GM23338 (cell line): ENCODE measurements around the gene MBOAT1. TPM values are rescaled to one million over a fixed set of nuclear protein-coding genes. Genes with fewer than 3 reads are reported as not detected.

Source experiments
- ATAC-seq: fragments of 200-7000 bp; cut with Tn5 transposase; 3 replicates; pipeline ENCODE4 v1.9.1; 2020
- DNase-seq: peaks from one replicate; pipeline ENCODE4 v3.0.0-alpha.2; 2015; ENCODE audit warnings: low spot score
- H2AFZ ChIP-seq: fragments of 200-600 bp; sonication (generic); 2 replicates; pipeline ENCODE4 v1.8.0; 2016; ENCODE audit warnings: antibody characterized with exemption, mild to moderate bottlenecking, moderate library complexity
- H3F3A ChIP-seq: fragments of 200-600 bp; sonication (generic); replicated peaks from 2 replicates; pipeline ENCODE4 v1.8.0; 2017; ENCODE audit warnings: antibody characterized with exemption, mixed run types, low read depth
- H3K27ac ChIP-seq: fragments of 200-600 bp; sonication (generic); 2 replicates; pipeline ENCODE4 v1.6.1; 2016; ENCODE audit warnings: low read depth
- H3K27me3 ChIP-seq: fragments of 200-600 bp; sonication (generic); 2 replicates; pipeline ENCODE4 v1.8.0; 2016; ENCODE audit warnings: mild to moderate bottlenecking, mixed run types, moderate library complexity; ENCODE audit not compliant: insufficient read depth
- H3K36me3 ChIP-seq: fragments of 200-600 bp; sonication (generic); 2 replicates; pipeline ENCODE4 v1.8.0; 2016; ENCODE audit warnings: mild to moderate bottlenecking; ENCODE audit not compliant: insufficient read depth
- H3K4me1 ChIP-seq: fragments of 200-600 bp; sonication (generic); 2 replicates; pipeline ENCODE4 v1.8.0; 2016; ENCODE audit warnings: mild to moderate bottlenecking, moderate library complexity; ENCODE audit not compliant: insufficient read depth
- H3K4me2 ChIP-seq: fragments of 200-600 bp; sonication (generic); 2 replicates; pipeline ENCODE4 v1.7.1; 2017; ENCODE audit warnings: mixed run types
- H3K4me3 ChIP-seq: fragments of 200-600 bp; sonication (generic); 2 replicates; pipeline ENCODE4 v1.6.1; 2016; ENCODE audit warnings: mixed run types
- H3K79me2 ChIP-seq: fragments of 200-600 bp; sonication (generic); replicated peaks from 2 replicates; pipeline ENCODE4 v1.8.0; 2017; ENCODE audit warnings: mild to moderate bottlenecking; ENCODE audit not compliant: insufficient read depth
- H3K9me2 ChIP-seq: fragments of 200-600 bp; sonication (generic); 2 replicates; pipeline ENCODE4 v1.8.0; 2017; ENCODE audit not compliant: insufficient read depth
- H4K20me1 ChIP-seq: fragments of 200-600 bp; sonication (generic); replicated peaks from 2 replicates; pipeline ENCODE4 v1.8.0; 2017; ENCODE audit warnings: mild to moderate bottlenecking; ENCODE audit not compliant: insufficient read depth
- H3K27ac Mint-ChIP-seq: 2 replicates; pipeline ENCODE4 v1.8.0; 2020; ENCODE audit warnings: inconsistent platforms, mild to moderate bottlenecking, moderate library complexity, mixed read lengths
- H3K27me3 Mint-ChIP-seq: 3 replicates; pipeline ENCODE4 v1.8.0; 2022; ENCODE audit warnings: low read depth, mild to moderate bottlenecking, moderate library complexity, mixed read lengths, inconsistent platforms; ENCODE audit not compliant: insufficient read depth, poor library complexity
- H3K36me3 Mint-ChIP-seq: 3 replicates; pipeline ENCODE4 v1.8.0; 2021; ENCODE audit warnings: low read depth, mild to moderate bottlenecking, inconsistent platforms, moderate library complexity, mixed read lengths
- H3K4me1 Mint-ChIP-seq: 3 replicates; pipeline ENCODE4 v1.8.0; 2020; ENCODE audit warnings: mild to moderate bottlenecking, inconsistent platforms, mixed read lengths
- H3K4me3 Mint-ChIP-seq: 3 replicates; pipeline ENCODE4 v1.8.0; 2021; ENCODE audit warnings: moderate library complexity, mild to moderate bottlenecking, inconsistent platforms, mixed read lengths
- H3K9me3 Mint-ChIP-seq: 3 replicates; pipeline ENCODE4 v1.8.0; 2020; ENCODE audit warnings: moderate library complexity, mild to moderate bottlenecking, inconsistent platforms, mixed read lengths
- CREB1 ChIP-seq: fragments of 250-450 bp; sonication (Bioruptor Pico); IDR thresholded peaks from 2 replicates; pipeline ENCODE4 v1.5.0; 2020; ENCODE audit warnings: low read depth, mild to moderate bottlenecking, moderate library complexity
- EZH2 ChIP-seq: fragments of 200-600 bp; sonication (generic); IDR thresholded peaks from one replicate; pipeline ENCODE4 v1.8.0; 2017; ENCODE audit warnings: antibody characterized with exemption, mild to moderate bottlenecking, low read depth; ENCODE audit not compliant: unreplicated experiment
- JUNB ChIP-seq: IDR thresholded peaks from one replicate; pipeline ENCODE4 v1.6.1; 2016; ENCODE audit warnings: antibody characterized with exemption; ENCODE audit not compliant: unreplicated experiment
- NANOG ChIP-seq: IDR thresholded peaks from 2 replicates; pipeline ENCODE4 v1.6.1; 2016; ENCODE audit warnings: antibody characterized with exemption, borderline replicate concordance
- POLR2AphosphoS5 ChIP-seq: IDR thresholded peaks from 2 replicates; pipeline ENCODE4 v1.6.1; 2016; ENCODE audit warnings: antibody characterized with exemption, low read depth
- REST ChIP-seq: IDR thresholded peaks from one replicate; pipeline ENCODE4 v1.6.1; 2018; ENCODE audit warnings: antibody characterized with exemption; ENCODE audit not compliant: unreplicated experiment
- STAT1 ChIP-seq: IDR thresholded peaks from one replicate; pipeline ENCODE4 v1.6.1; 2016; ENCODE audit warnings: antibody characterized with exemption; ENCODE audit not compliant: unreplicated experiment
- ZNF462 ChIP-seq: fragments of 250-450 bp; sonication (Bioruptor Pico); IDR thresholded peaks from 2 replicates; pipeline ENCODE4 v1.5.0; 2020; ENCODE audit warnings: mild to moderate bottlenecking, moderate library complexity
- polyA plus RNA-seq: library from polyadenylated mRNA; unstranded; fragments of >200 nt; fragmentation: Nextera tagmentation; extraction: Ambion mirVana; gene quantifications from 2 replicates; pipeline ENCODE4 v1.2.1, GENCODE V29; 2016
- total RNA-seq: library from RNA; depleted of rRNA; stranded (reverse); fragments of >200 nt; shearing (Covaris generic); gene quantifications from 2 replicates; pipeline ENCODE4 v1.2.3, GENCODE V29; 2014
- TF ChIP-seq, protein P1 (sequence below), 2 experiments: fragments of 200-600 bp in 1 of 2; sonication (generic) in 1 of 2; conservative IDR thresholded peaks; 2 replicates each; pipeline versions ENCODE4 v1.5.1 to v1.6.1; 2016 to 2017; ENCODE audit warnings: antibody characterized with exemption in 2 of 2, low read depth in 2 of 2, mild to moderate bottlenecking in 2 of 2, moderate library complexity in 1 of 2
- TF ChIP-seq, protein P2 (sequence below): IDR thresholded peaks from 2 replicates; pipeline ENCODE4 v1.6.1; 2016; ENCODE audit warnings: antibody characterized with exemption

MBOAT1 gene
- total and polyA plus RNA-seq, 2 experiments from 2014 or later, result 3.8 to 18.6 TPM

DNA sequence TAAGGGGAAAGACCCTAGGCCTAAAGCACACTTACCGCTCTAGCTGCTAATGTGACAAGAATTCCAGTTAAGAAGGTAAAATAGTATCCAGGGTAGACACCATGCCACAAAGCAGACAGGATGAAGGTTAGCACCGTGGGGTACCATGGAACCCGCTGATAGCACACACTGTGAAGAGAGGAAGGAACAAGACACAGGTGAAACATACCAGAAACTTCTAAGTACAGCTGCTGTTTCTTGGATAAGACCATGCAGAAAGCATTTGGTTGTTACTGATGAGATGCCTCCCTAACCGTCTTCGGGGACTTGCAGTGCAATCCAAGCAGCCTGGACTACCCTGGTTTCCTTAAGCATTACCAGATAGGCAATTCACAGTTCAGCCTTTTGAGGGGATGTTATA is 99.4 kb downstream of the MBOAT1 start:
- DNase-seq, result no peak
- no peaks in the 10 kb centered on the region for H3K79me2 ChIP-seq
- H3K27me3 ChIP-seq, result no peaks in the 10 kb centered on the region
- no peaks in the 10 kb centered on the region for H3K9me3 Mint-ChIP-seq
- no peak for TF ChIP-seq EZH2
- no peak for TF ChIP-seq CREB1
- TF ChIP-seq POLR2AphosphoS5, result no peak
- TF ChIP-seq JUNB, result no peak
- TF ChIP-seq, protein P1, sequence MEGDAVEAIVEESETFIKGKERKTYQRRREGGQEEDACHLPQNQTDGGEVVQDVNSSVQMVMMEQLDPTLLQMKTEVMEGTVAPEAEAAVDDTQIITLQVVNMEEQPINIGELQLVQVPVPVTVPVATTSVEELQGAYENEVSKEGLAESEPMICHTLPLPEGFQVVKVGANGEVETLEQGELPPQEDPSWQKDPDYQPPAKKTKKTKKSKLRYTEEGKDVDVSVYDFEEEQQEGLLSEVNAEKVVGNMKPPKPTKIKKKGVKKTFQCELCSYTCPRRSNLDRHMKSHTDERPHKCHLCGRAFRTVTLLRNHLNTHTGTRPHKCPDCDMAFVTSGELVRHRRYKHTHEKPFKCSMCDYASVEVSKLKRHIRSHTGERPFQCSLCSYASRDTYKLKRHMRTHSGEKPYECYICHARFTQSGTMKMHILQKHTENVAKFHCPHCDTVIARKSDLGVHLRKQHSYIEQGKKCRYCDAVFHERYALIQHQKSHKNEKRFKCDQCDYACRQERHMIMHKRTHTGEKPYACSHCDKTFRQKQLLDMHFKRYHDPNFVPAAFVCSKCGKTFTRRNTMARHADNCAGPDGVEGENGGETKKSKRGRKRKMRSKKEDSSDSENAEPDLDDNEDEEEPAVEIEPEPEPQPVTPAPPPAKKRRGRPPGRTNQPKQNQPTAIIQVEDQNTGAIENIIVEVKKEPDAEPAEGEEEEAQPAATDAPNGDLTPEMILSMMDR (conservative IDR thresholded peaks at IDR 0.05; ENCODE audit: low read depth in 2 of 2), result no peak
- TF ChIP-seq, protein P2, sequence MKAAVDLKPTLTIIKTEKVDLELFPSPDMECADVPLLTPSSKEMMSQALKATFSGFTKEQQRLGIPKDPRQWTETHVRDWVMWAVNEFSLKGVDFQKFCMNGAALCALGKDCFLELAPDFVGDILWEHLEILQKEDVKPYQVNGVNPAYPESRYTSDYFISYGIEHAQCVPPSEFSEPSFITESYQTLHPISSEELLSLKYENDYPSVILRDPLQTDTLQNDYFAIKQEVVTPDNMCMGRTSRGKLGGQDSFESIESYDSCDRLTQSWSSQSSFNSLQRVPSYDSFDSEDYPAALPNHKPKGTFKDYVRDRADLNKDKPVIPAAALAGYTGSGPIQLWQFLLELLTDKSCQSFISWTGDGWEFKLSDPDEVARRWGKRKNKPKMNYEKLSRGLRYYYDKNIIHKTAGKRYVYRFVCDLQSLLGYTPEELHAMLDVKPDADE, result no peak
- TF ChIP-seq REST, result no peak
- TF ChIP-seq STAT1, result no peak
- no peak for TF ChIP-seq NANOG
- TF ChIP-seq ZNF462 (CRISPR knock-in tag), result no peak
- H3K27ac Mint-ChIP-seq, result no peak overlapping the region
- H4K20me1 ChIP-seq, result no peaks in the 10 kb centered on the region
- H3K9me2 ChIP-seq, result no peaks in the 10 kb centered on the region
- no peak overlapping the region for H3K4me3 ChIP-seq
- no peaks in the 10 kb centered on the region for H3K27me3 Mint-ChIP-seq
- H3K36me3 Mint-ChIP-seq, result no peaks in the 10 kb centered on the region; the same call in 2 of the 3 replicates
- no peak overlapping the region for H3K4me3 Mint-ChIP-seq
- H3F3A ChIP-seq, result no peaks in the 10 kb centered on the region
- no peaks in the 10 kb centered on the region for H3K36me3 ChIP-seq
- peaks cover 8% of the 10 kb centered on the region for H3K4me1 ChIP-seq
- no peak overlapping the region for H3K27ac ChIP-seq
- H3K4me2 ChIP-seq, result no peak overlapping the region
- ATAC-seq, result no peak
- peaks cover 12% of the 10 kb centered on the region for H3K4me1 Mint-ChIP-seq
- H2AFZ ChIP-seq, result no peak overlapping the region
